Measurements from ENCODE around the gene INPP5A.

Gene INPP5A

DNA sequence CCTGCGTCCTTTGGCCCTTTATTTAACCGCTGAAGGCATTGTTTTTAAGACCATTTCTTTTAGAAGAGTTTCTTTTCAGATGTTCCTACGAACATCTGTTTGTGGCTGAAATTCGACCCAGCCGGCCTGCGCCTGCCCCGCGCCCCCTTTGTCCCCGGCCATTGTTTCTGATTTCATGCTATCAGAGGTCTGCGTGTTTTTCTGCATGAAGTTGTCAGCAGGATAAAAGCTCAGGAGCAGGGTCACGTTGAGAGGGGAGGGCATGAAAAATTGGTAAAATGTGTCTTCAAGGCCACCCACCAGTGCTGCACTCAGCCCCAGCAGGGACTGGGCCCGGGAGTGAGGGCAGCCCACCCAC lies 205.2 kb downstream of the INPP5A start:
- no peak for DNase-seq (ENCODE audit: low read depth in 2 of 2)

- peak in 1 of 2 experiments; percentile 2 for DNase-seq (ENCODE audit: low read depth in 2 of 2)
Observed at GRCh38 chr10:132743196-132743924, 205.8 kb downstream of the INPP5A start.

GRCh38 chr10:132743925-132744490 lies 206.4 kb downstream of the INPP5A start:
- no peak for DNase-seq (ENCODE audit: low read depth in 2 of 2)

- no peak for DNase-seq (ENCODE audit: low read depth in 2 of 2)
Observed at GRCh38 chr10:132744839-132745238, 207.3 kb downstream of the INPP5A start.

DNA sequence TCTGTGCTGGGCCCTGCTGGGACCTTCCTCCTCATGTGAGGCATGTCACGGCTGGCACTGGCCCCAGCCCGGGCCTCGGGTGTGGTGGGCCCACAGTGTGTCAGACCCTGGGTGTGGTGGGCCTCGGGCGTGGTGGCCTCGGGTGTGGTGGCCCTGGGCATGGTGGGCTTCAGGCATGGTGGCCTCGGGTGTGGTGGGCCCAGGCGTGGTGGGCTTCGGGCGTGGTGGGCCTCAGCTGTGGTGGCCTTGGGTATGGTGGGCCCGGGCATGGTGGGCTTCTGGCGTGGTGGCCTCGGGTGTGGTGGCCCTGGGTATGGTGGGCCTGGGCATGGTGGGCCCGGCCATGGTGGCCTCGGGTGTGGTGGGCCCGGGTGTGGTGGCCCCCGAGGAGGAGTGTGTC lies 207.9 kb downstream of the INPP5A start:
- DNase-seq (ENCODE audit: low read depth in 2 of 2), result no peak

DNA sequence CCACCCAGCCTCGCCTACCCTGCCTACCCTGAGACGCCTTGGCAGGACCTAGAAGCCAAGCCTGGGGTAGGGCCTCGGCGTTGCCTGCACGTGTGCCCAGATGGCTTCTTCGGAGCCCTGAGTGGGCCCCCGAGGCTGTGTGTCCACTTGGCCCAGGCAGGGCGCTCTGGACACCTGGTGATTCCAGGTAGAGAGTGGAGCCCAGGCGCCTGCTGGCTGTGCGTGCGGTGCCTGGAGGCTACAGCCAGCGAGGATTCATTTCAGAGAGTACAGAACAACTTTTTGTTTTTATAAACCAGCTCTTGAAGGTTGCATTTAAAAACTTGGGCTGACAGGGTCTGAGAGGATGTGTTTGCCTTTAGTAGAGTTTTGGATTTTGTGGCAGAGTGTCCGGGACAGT lies 208.4 kb downstream of the INPP5A start:
- DNase-seq (ENCODE audit: low read depth in 2 of 2), result no peak

DNA sequence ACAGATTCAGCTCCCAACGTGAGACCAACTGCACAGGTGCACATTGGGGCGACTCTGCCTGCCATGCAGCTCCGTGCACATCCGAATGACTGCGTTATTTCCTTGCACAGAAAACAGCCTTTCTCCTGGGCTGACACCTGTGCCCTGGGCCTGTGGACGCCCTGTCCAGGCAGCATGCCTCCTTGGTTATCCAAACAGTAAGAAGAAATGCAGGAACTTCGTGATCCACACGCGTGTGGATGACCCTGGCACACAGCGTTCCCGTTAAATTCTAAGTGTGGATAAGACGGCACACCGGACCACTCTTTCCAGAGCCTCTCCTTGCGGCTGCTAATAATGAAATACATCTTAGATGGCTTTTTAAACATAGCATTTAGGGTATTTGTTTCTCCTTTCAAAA lies 208.8 kb downstream of the INPP5A start:
- no peak for DNase-seq (ENCODE audit: low read depth in 2 of 2)

DNA sequence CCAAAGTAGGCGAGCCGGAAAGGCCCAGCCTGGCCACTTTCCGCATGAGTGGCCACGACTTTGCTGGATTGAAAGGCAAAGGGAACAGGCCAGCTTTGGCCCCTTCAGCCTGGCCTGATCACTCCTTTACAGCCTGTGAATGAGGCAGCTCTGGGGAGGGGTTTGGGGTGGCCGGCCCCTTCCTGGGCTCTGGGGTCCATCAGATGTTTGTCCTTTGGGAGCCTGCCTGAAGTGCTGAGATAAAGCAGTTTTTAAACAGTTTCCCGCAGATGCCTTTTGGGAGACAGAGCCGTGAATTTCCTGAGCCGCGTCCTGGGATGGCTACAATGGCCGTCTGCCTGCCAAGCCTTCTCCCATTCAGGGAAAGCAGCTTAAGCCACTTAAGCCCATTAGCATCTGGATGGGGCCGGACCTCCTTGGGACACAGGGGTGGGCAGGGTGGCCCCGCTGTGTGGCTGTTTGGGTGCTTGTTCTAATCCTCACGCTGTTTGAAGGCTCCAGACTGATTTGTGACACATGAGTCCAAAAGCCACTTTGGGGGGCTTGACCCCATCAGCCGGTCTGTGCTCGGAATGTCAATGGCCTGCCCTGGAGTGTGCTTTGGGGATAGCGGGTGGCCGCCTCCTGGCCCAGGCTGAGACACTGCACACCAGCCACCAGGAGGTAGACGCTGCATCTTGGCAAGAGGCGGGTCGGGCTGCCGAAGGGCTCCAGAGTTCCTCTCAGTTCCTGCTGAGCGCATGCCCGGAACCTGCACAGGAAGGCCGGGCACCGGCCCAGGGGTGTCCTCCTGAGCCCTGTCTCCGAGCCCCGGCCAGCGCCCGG lies 209.4 kb downstream of the INPP5A start:
- DNase-seq (ENCODE audit: low read depth in 2 of 2), result no peak

- DNase-seq (ENCODE audit: low read depth in 2 of 2), result no peak
Observed at GRCh38 chr10:132748135-132748534, 210.5 kb downstream of the INPP5A start.

DNA sequence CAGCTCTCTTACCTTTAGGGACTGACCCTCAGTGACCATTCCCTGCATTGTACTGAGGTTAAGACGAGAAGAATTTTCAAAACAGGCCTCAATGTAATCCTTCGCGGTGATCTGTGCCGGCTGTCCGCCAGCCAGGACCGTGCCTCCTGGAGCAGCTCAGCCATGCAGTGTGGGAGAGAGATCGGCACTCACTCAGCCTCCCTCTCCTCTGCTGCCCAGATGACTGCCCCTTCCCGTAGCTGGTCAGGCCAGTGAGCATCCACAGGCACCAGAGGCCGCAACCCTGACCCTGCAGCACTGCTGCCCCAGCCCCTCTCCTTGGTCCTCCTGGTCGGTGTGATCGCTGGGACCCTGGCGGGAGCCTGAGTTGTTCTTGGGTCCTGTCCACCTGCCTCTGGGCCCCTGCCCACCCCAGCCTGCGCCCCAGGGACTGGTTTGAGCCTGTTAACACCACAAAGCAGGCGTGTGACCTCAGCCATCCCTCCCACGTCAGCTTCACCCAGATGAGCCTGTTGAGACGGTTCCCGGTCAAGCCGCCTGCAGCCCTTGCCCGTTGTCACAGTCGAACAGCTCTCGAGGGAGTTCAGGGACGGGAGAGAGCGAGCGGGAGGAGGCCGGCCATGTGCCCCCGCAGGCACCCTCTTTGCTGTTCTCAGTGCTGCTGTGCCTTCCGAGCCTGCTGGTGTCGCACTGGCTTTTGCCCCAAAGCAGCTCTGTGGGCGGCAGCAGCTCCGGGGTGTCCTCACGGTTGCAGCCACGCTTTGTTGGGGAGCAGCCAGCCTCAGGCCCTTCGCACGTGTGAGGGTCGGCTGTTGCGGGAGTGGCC lies 211.2 kb downstream of the INPP5A start:
- DNase-seq (ENCODE audit: low read depth in 2 of 2), result no peak

DNA sequence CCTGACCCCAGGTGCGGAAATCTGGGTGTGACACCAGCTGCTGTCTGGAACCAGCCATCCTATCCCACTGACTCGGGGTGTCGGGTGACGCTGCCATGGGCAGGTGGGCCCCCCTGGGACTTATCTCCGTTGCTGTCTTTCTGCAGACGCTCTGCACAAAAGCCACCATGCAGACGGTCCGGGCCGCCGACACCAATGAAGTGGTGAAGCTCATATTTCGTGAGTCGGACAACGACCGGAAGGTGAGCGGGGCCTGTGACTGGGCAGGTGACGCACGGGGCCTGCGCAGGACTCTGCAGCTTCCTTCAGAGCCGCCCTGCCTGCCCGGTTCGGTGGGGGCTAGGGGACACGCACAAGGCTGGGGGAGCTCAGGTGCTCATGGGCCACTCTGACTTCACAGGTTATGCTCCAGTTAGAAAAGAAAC lies 211.8 kb downstream of the INPP5A start:
- DNase-seq (ENCODE audit: low read depth in 2 of 2), result no peak

GRCh38 chr10:132750936-132751335 lies 213.3 kb downstream of the INPP5A start:
- no peak for DNase-seq (ENCODE audit: low read depth in 2 of 2)

- no peak for DNase-seq (ENCODE audit: low read depth in 2 of 2)
Observed at GRCh38 chr10:132752378-132752777, 214.8 kb downstream of the INPP5A start.

DNA sequence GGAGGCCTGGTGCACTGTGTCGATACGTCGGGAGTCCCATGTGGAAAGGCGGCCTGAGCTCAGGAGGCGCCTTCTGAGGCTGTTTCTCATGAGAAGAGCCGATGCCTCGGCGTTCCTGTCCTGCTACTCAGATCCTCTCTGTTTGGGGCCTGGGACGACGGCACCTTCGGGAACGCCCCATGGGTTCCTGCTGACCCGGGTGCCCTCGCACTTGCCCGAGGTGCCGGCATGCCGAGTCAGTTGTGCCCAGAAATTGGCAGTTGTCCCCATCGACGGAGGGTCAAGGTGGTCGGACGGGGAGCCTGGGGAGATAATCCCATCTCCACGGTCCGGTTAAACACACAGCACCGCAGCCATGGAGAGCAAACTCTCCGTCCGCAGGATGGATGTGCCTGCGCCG lies 215.4 kb downstream of the INPP5A start:
- no peak for DNase-seq (ENCODE audit: low read depth in 2 of 2)

- no peak for DNase-seq (ENCODE audit: low read depth in 2 of 2)
Observed at GRCh38 chr10:132753596-132753995, 216.0 kb downstream of the INPP5A start.

- DNase-seq (ENCODE audit: low read depth in 2 of 2), result no peak
Observed at GRCh38 chr10:132754071-132754470, 216.5 kb downstream of the INPP5A start.

DNA sequence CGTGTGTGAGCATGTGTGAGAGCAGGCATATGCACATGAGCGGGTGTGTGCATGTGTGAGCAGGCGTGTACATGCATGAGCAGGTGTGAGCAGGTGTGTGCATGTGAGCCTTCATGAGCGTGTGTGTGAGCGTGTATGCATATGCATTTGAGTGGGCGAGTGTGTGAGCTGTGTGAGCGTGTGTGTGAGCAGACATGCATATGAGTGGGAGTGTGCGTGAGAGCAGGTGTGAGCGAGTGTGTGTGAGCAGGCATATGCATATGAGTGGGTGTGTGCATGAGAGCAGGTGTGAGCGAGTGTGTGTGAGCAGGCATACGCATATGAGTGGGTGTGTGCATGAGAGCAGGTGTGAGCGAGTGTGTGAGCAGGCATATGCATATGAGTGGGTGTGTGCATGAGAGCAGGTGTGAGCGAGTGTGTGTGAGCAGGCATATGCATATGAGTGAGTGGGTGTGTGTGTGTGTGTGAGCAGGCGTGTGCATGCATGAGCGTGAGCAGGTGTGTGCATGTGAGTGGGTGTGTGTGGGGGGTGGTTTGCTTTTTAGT lies 217.7 kb downstream of the INPP5A start:
- no peak for DNase-seq (ENCODE audit: low read depth in 2 of 2)

DNA sequence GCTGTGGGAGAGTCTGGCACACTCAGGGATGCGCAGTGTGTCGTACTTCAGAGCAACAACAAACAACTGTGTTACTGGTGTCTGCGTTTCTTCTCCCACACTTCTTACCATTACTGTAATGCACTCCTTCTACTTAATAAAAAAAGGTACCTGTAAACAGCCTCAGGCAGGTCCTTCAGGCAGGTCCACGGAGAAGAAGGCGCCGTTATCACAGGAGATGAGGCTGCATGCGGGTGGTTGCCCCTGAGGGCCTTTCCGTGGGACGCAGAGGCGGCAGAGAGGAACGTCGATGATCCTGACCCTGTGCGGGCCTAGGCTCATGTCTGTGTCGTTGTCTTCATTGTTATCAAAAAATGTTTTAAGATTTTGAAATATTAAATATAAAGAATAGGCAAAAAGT lies 219.0 kb downstream of the INPP5A start:
- DNase-seq (ENCODE audit: low read depth in 2 of 2), result no peak

DNA sequence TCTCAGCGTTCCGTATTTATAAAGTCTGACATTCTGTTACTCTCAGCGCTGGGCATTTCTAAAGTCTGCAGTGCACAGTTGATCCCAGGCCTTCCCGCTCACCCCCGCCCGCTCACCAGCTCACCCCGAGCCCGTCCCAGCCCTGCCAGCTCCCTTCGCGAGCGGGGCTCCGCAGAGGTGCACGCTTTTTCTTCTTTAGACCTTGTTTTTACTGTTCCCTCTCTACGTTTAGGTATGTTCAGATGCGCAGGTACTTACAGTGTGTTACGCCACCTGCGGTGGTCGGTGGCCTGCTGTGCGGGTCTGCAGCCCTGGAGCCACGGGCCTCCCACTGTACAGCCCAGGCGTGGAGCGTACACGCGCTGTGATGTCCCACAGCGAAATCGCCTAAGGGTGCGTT lies 219.6 kb downstream of the INPP5A start:
- DNase-seq (ENCODE audit: low read depth in 2 of 2), result no peak

DNA sequence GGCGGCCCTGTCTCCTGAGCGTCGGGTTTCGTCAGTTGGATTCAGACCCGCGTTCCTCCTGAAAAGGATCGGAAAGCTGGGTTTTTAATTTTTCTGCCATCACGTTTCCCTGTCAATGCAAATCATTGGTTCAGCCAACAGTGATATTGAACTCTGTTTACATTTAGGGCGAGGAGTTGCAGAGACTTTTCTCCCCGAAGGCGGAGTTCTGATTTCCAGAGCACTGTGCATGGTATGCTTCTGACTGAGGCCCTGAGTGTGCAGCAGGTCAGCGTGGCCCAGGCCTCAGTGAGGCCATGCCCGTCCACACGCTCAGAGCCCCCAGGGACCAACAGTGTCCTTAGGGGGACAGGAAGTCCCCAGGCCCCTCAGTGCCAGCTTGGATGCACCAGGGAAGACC lies 221.3 kb downstream of the INPP5A start:
- no peak for DNase-seq (ENCODE audit: low read depth in 2 of 2)

DNA sequence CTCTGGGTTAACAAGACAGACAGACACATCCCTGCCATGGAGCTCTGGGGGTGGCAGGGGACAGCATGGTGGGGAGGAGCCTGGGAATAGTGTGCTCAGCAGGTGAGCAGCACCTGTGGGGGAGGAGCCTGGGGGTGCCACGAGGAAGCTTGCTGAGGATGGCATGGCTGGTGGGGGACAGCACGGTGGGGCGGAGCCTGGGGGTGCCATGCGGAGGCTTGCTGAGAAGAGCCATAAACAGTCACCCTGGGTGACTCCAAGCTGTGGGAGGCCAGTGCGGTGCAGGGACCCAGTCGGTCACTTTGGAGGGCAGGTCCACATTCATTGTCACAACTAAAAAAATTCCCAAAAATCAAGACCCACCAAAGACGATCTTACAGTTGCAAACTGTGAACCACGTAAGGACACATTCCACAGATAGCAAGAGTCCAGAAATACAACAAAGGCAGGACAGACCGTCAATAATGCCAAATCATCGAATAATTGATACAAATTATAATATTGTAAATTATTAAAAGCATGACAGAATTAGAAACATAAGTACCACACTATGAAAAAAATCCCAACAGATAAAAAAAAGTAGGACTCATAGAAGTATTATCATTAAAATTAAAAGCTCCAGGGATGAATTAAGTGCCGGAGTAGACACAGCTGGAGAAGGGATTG lies 223.9 kb downstream of the INPP5A start:
- DNase-seq (ENCODE audit: low read depth in 2 of 2), result no peak
